Measurements from ENCODE around the gene OPRM1. TPM values are rescaled to one million over a fixed set of nuclear protein-coding genes. Genes with fewer than 3 reads are reported as not detected.

Gene OPRM1
- total RNA-seq, 1 experiment from 2014 or later: not detected

DNA sequence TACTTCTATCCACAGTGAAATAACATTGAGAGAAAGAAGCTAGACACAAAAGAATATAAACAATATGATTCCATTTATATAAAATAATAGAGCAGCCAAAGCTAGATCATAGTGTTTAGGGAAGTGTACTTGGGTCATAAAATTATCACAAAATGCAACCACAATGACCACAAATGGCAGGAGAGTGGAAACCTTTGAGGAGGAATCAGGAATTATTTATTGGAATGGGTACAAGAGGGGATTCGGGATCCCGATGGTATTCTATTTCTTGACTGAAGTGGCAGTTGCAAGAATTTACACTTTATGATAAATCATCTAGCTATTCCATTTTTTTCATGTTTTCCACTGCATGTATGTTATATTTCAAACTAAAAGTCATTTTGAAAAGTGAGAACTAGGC, 241.5 kb downstream of the OPRM1 start:
- H3K27ac Mint-ChIP-seq: no peak overlapping the region
- no peak for DNase-seq
- H2AFZ ChIP-seq (ENCODE audit: low read length): no peak overlapping the region

More for the DNA sequence above, 241.5 kb downstream of the OPRM1 start:
- no peak overlapping the region for H3K4ac ChIP-seq (ENCODE audit: low read depth, low read length)
- no peaks in the 10 kb centered on the region for H3K27me3 ChIP-seq (ENCODE audit: insufficient read depth, low read length)
- no peaks in the 10 kb centered on the region for H3K79me2 ChIP-seq (ENCODE audit: insufficient read depth, low read length)
- no peaks in the 10 kb centered on the region for H3K79me1 ChIP-seq (ENCODE audit: insufficient read depth, low read depth, low read length, poor library complexity, severe bottlenecking)
- no peak overlapping the region for H4K5ac ChIP-seq (ENCODE audit: insufficient read length, low read depth, low read length)
- Mint-ChIP-seq H3K4me3 (no peak overlapping the region), H3K36me3 (ENCODE audit: insufficient read depth in 1 of 3, low read depth in 3 of 3) (no peaks in the 10 kb centered on the region), H3K4me1 (0 out of 4 replicates have a peak, but pooled peaks cover 0 to 2% of the 10 kb centered on the region in 2 experiments), H3K9me3 (peaks cover 0 to 4% of the 10 kb centered on the region in 2 experiments; a peak in 1 of 5 replicates), H3K27me3 (ENCODE audit: low read depth) (no peaks in the 10 kb centered on the region)
- no peak overlapping the region for H2BK15ac ChIP-seq (ENCODE audit: low read depth, low read length)
- no peaks in the 10 kb centered on the region for H4K20me1 ChIP-seq (ENCODE audit: control insufficient read depth, insufficient read depth, insufficient read length)
- no peak overlapping the region for H3K18ac ChIP-seq (ENCODE audit: insufficient read length, low read depth, low read length)
- H3K27ac ChIP-seq (ENCODE audit: insufficient read length, low read depth, low read length): no peak overlapping the region
- no peaks in the 10 kb centered on the region for H3K23me2 ChIP-seq (ENCODE audit: insufficient read length, low read depth, low read length, poor library complexity, severe bottlenecking)
- no peak overlapping the region for H3K9ac ChIP-seq (ENCODE audit: extremely low read depth, insufficient read length, low read length)
- no peak overlapping the region for H4K8ac ChIP-seq (replicated peaks; ENCODE audit: insufficient read length, low read depth, low read length)
- H3K4me2 ChIP-seq (ENCODE audit: insufficient read depth, insufficient read length, low read length): no peak overlapping the region
- no peak overlapping the region for H2BK20ac ChIP-seq (ENCODE audit: low read depth, low read length, poor library complexity, severe bottlenecking)
- no peak overlapping the region for H3K23ac ChIP-seq (ENCODE audit: insufficient read length, low read depth, low read length)
- no peaks in the 10 kb centered on the region for H3K4me1 ChIP-seq (ENCODE audit: insufficient read depth, low read length)
- H3T11ph ChIP-seq (ENCODE audit: low read length): no peak overlapping the region
- H2AK5ac ChIP-seq (ENCODE audit: insufficient read length, low read length): no peak overlapping the region
- no peak overlapping the region for H3K14ac ChIP-seq (ENCODE audit: insufficient read depth, low read length)
- no peak overlapping the region for H2BK5ac ChIP-seq (ENCODE audit: insufficient read length, low read length)
- no CpG with 5 or more reads among the region's 2 CpGs for WGBS (ENCODE audit: extremely low coverage, insufficient read length, low lambda C conversion rate)
- H3K56ac ChIP-seq (ENCODE audit: insufficient read length, low read depth, low read length): no peak overlapping the region
- no peak overlapping the region for H4K91ac ChIP-seq (ENCODE audit: insufficient read length, low read depth, low read length)
- H2BK12ac ChIP-seq (ENCODE audit: insufficient read length, low read depth, low read length): no peak overlapping the region
- no peak overlapping the region for H2BK120ac ChIP-seq (ENCODE audit: low read depth, low read length, poor library complexity, severe bottlenecking)
- TF ChIP-seq, protein P1, sequence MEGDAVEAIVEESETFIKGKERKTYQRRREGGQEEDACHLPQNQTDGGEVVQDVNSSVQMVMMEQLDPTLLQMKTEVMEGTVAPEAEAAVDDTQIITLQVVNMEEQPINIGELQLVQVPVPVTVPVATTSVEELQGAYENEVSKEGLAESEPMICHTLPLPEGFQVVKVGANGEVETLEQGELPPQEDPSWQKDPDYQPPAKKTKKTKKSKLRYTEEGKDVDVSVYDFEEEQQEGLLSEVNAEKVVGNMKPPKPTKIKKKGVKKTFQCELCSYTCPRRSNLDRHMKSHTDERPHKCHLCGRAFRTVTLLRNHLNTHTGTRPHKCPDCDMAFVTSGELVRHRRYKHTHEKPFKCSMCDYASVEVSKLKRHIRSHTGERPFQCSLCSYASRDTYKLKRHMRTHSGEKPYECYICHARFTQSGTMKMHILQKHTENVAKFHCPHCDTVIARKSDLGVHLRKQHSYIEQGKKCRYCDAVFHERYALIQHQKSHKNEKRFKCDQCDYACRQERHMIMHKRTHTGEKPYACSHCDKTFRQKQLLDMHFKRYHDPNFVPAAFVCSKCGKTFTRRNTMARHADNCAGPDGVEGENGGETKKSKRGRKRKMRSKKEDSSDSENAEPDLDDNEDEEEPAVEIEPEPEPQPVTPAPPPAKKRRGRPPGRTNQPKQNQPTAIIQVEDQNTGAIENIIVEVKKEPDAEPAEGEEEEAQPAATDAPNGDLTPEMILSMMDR (conservative IDR thresholded peaks at IDR 0.05): no peak
- H3K9me3 ChIP-seq (ENCODE audit: control insufficient read depth, low read depth, low read length): no peaks in the 10 kb centered on the region

Measured in H9 (cell line).